Hematopoietic multipotent progenitor cell treated with erythropoietin and hydrocortisone succinate and interleukin-3 and kit ligand, for 15 days (in vitro differentiated cells): ENCODE data around the gene OR1E2.
"Not testable (repeated sequence)": the region's sequence is repeated elsewhere in the genome, so short reads cannot be mapped to it uniquely, and the experiment has no call there.

Experiments used
- DNase-seq: peaks from one replicate; pipeline ENCODE4 v3.0.0-alpha.2; 2015; ENCODE audit warnings: low spot score

The OR1E2 gene, protein sequence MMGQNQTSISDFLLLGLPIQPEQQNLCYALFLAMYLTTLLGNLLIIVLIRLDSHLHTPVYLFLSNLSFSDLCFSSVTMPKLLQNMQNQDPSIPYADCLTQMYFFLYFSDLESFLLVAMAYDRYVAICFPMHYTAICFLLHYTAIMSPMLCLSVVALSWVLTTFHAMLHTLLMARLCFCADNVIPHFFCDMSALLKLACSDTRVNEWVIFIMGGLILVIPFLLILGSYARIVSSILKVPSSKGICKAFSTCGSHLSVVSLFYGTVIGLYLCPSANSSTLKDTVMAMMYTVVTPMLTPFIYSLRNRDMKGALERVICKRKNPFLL

GRCh38 chr17:3433741-3434140 lies at the start of gene OR1E2:
TSS of gene OR1E2 (minus strand) at chr17:3433841. CDS start at chr17:3433841, 0 bp downstream.
- no peak for DNase-seq

GRCh38 chr17:3482852-3483251 lies 49.2 kb upstream of the OR1E2 start:
- no peak for DNase-seq

DNA sequence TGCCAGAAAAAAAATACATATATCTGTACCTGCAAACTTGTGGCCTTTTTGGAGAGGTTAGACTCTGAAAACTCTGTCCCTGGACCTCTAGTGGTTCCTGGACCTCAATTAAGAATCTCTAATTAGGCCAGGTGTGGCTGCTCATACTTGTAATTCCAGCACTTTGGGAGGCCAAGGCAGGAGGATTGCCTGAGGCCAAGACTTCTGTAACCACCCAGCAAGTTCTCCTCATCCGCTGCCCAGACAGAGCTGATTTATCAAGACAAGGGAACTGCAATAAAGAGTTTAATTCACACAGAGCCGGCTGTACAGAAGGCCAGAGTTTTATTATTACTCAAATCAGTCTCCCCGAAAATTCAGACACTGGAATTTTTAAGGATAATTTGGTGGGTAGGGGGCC lies 46.3 kb upstream of the OR1E2 start:
- DNase-seq = no peak

GRCh38 chr17:3475812-3476610 lies 42.4 kb upstream of the OR1E2 start, which contains the start of gene ASPA:
TSS of gene ASPA (plus strand) at chr17:3475997. CDS start at chr17:3476160, 163 bp downstream.
- no peak for DNase-seq

DNA sequence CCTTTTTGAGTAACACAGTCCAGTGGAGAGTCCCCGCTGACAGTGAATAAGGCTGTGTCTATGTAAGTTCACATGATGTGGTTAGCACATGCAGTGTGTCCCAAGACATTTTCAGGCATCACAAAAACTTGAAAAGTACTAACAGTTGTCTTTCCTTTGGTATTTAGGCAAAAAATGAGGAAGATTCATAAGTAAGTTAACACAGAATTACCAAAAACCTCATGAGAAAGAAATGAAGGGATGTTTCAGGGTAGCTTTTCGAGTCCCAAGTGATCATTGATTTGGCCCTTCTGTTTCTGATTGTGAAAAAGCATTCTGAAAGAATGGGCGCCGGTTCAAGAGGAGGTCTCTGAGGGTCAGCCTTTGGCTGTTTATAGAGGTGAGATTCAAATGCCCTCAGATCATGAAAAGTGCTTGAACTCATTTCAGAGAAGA lies 41.6 kb upstream of the OR1E2 start:
- DNase-seq = no peak

DNA sequence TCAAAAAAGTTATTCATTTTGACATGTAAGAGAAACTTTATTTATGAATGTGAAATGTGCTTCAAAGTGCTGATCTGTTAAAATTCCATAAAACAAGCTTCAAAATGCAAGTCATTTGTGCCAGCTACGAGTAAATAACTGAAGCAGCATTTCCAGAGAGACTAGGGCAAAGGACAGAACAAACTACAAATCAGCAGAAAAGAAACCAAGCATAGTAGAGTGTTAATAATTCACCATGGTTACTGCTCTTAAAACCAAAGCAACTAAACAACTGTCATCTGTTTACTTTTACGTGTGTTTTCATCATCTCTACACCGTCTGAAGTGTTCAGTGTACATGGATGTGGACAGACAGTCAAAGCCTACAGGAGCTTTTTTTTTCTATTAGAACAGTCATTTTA lies 40.6 kb upstream of the OR1E2 start:
- no peak for DNase-seq

DNA sequence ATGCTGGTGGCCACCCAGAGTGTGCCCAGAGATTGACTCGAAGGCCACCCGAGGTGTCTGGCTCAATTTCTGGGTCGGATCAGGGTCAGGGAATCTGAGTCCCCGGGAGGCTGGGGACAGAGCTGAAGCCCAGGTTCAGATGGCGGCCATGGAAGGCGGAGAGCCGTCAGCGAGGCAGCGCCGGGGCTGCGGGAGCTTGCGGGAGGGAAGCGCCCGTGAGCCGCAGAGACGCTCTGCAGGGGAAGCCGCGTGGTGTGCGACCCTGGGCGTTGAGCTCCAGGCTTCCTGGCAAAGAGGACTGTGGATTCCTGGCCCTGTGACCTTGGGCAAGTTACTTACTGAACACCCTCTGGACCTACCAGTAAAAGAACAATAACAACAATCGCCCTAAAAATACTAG lies 38.5 kb upstream of the OR1E2 start:
- no peak for DNase-seq

DNA sequence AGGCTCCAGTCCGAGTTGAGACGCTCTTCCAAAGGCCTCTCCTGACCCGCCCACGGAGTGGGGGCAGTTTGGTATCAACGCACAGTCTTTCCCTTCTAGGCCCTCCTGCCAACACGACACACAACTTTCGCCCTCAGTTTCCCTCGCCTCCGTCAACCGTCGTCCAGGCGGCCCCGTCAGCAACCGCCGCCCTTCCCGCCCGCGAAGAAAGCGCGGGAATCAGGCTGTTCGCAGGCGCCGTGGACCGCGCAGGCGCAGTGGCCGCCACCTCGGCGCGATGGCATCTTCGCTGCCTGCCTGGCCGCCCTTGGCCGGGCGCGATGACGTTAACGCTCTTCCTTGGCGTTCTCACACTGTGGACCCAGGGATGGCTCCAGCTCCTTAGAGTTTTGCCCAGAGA lies 38.0 kb upstream of the OR1E2 start, which contains the start of gene SPATA22:
SPATA22 (minus strand) TSS at position 221 of the 400 bp plus-strand sequence. CDS start 2,494 bp downstream, outside the sequence.
- no peak for DNase-seq

DNA sequence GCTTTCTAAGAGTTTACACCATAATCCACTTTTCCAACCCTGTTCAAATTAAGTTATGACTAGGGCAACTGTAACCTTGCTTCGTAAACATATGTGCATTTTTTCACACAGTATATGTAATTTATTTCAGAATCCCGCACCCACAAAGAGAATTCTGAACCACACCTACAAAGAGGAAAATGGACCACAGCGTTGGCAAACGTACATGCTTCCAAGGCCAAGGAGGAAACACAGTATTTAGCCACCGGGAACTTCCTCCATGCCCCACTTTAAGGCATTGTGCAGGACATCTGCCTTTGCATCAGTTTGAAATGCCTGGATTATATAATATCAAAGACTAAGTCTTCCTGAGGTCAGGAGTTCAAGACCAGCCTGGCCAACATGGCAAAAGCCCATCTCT lies 35.9 kb upstream of the OR1E2 start:
- no peak for DNase-seq

GRCh38 chr17:3466355-3466754 lies 32.7 kb upstream of the OR1E2 start:
- not testable (repeated sequence) for DNase-seq

DNA sequence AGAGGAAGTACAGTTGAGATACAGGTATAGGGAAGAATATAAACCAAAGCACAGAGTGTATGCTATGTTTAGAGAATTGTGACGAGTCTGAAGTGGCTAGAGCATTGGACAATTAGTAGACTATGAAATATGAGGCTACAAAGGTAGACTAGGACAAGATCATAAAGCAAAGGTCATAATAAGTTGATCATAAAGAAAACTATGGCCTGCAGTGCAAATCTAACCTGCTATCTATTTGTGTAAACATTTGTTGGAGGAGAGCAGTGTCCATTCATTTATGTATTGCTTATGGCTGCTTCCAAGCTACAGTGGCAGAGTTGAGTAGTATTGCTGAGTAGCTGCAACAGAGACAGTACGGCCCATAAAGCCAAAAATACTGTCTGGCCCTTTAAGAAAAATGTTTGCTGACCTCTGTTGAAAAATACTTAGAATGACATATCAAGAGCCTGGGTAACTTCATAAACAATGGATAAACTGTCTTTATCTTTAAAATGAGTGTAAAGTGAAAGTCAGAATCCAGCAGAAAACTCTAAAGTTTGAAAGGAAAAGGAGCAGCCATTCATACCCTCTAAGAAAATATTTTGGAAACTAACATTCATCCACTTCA lies 14.5 kb upstream of the OR1E2 start:
- no peak for DNase-seq

- no peak for DNase-seq
Observed at GRCh38 chr17:3447625-3448024, 14.0 kb upstream of the OR1E2 start.

DNA sequence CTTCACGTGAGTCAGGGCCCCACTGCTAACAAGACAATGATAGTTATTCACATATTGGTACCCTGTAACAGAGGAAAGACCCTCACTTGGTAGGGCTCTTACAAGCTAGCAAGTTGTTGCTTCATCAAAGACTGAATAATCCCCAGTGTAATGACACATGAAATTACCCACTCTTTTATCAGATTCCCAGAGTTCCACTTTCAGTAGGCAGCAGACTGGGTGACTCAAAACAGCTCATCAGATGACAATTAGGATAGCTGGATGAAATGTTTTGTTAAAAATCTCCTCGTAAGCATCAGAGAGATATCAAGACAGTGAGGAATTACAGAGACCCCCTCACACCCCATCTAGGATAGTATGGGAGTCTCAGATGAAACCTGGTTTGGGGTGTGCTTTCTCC lies 6.8 kb upstream of the OR1E2 start:
- no peak for DNase-seq

DNA sequence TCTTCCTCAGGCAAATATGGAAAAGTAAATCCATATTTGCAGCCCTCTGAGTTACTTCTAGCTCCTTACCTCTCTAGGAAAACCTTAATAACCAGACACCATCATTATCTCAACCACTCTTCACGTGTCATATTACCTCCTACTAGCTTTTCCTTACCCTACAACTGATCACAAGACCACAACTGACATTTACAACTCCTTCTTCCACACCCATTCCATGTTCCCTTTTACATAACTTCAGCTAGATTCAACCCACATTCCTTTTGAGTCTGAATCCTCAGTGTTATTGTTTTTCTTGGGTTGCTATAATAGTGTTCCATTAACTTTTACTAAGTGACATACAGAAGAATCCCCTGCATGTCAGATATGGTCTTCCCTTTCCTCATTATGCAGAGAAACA lies 4.7 kb upstream of the OR1E2 start:
- no peak for DNase-seq

DNA sequence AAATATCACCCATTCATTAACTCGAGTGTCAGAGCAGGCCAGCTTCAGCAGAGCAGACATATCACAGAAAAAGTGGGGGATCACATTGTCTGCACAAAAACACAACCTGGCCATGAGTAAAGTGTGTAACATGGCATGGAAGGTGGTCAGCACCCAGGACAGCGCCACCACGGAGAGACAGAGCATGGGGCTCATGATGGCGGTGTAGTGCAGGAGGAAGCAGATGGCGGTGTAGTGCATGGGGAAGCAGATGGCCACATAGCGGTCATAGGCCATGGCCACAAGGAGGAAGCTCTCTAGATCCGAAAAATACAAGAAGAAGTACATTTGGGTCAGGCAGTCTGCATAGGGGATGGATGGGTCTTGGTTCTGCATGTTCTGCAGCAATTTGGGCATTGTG lies 426 bp downstream of the OR1E2 start:
- not testable (repeated sequence) for DNase-seq

- no peak for DNase-seq
Observed at GRCh38 chr17:3418222-3418621, 15.4 kb downstream of the OR1E2 start.

- no peak for DNase-seq
Observed at GRCh38 chr17:3415610-3416009, 18.0 kb downstream of the OR1E2 start.

DNA sequence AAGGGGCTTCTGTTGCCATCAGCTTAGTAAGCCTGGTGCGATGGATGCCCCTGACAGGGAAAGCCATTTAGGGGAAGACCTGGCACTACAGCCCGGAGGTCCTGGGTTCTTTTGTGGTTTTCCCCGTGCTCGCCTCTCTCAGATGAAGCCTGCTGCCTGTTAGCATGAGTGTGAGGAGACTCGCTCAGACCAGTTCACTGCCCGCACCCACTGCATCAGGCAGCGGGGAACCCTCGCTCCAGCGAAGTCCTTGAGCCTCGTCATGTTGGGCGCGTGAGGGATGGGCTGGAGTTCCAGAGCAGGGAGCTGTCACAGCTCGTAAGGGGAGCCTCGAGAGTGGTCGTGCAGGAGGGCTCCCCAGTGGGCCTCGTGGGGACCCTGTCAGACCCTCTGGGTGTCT lies 21.4 kb downstream of the OR1E2 start:
- not testable (repeated sequence) for DNase-seq

GRCh38 chr17:3411070-3411469 lies 22.6 kb downstream of the OR1E2 start, which contains the start of gene OR3A3:
TSS of gene OR3A3 (plus strand) at chr17:3411370.
- no peak for DNase-seq

DNA sequence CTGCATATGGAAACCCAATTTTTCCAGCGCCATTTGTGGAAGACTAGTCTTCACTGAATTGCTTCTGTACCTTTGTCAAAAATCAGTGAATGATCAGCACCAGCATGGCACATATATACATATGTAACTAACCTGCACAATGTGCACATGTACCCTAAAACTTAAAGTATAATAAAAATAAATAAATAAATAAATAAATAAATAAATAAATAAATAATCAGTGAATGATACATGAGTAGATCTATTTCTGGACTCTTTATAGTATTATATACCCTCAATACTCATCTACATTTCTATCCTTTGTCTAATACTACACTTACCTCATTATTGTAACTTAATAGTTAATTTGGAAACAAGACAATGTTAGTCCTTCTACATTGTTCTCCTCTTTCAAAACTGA lies 29.8 kb downstream of the OR1E2 start:
- not testable (repeated sequence) for DNase-seq

GRCh38 chr17:3401786-3402185 lies 31.9 kb downstream of the OR1E2 start:
- no peak for DNase-seq

- no peak for DNase-seq
Observed at GRCh38 chr17:3400055-3400454, 33.6 kb downstream of the OR1E2 start.

- no peak for DNase-seq
Observed at GRCh38 chr17:3398310-3398709, 35.3 kb downstream of the OR1E2 start, which contains the start of gene OR1E1. TSS of gene OR1E1 (minus strand) at chr17:3398410. CDS start at chr17:3398410, 0 bp downstream.
